T1000 (cell line): Measurements from ENCODE around the gene PICK1.
"Not testable (repeated sequence)": the region's sequence is repeated elsewhere in the genome, so short reads cannot be mapped to it uniquely, and the experiment has no call there.

Experiments
- DNase-seq: peaks from one replicate; lab custom pipeline; 2025; ENCODE audit warnings: mixed read lengths; lab: John Stamatoyannopoulos, UW

The PICK1 gene

DNA sequence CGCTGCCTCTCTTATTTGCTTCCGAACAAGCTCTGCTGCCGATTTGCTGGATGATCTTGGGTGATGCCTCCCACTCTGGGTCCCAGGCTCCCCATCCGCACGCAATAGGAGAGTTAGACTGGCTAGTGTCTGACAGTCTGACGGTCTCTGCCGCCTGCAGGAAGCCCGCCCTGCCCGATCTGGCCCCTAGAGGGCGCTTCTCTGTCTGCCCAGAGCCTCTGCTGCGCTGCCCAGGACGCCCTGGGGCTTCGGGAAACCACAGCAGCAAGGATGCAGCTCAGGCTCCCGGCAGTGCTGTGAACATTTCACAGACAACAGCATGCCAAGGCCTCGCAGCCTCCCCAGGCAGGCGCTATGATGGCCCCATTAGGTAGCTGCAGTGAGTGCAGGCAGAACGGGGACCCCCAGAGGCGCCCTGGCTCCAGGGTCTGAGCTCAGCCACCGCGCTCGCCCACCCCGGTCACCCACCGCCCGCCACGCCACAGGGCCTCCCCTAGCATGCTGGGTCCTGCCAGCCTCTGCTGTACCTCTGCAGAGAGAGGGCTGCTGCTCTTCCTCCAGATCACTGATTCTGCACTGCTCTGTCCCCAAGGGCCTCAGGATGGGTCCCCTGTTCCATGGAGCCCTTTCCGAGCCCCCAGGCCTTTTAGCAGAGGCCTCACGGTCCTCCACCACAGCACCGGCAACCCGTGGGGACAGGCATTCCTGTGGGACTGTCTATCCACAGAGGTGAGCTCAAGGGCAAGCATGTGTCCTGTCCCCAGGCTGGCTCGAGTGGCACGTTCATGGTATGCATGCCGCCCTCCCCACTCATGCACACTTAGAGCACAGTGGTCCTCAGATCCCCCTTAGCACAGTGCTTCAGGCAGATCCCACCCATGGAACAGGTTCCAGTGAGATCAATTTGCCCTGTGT is 57.5 kb downstream of the PICK1 start:
- DNase-seq = peak; percentile 80

- no peak for DNase-seq
Measured at GRCh38 chr22:38115423-38116205, 58.4 kb downstream of the PICK1 start.

- not testable (repeated sequence) for DNase-seq
Measured at GRCh38 chr22:38117556-38117955, 60.4 kb downstream of the PICK1 start.

GRCh38 chr22:38118182-38118581 is 61.0 kb downstream of the PICK1 start:
- DNase-seq = no peak

DNA sequence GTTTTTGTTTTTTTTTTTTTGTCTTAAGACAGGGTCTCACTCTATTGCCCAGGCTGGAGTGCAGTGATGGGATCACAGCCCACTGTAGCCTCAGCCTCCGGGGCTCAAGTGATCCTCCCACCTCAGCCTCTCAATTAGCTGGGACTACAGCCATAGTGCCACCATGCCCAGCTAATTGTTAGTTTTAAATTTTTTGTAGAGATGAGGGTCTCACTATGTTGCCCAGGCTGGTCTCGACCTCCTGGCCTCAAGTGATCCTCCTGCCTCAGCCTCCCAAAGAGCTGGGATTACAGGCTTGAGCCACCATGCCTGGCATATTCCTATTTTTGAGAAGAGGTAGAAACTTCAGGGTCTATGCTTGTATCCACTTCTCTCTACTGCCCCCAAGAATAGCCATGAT is 61.5 kb downstream of the PICK1 start:
- not testable (repeated sequence) for DNase-seq

DNA sequence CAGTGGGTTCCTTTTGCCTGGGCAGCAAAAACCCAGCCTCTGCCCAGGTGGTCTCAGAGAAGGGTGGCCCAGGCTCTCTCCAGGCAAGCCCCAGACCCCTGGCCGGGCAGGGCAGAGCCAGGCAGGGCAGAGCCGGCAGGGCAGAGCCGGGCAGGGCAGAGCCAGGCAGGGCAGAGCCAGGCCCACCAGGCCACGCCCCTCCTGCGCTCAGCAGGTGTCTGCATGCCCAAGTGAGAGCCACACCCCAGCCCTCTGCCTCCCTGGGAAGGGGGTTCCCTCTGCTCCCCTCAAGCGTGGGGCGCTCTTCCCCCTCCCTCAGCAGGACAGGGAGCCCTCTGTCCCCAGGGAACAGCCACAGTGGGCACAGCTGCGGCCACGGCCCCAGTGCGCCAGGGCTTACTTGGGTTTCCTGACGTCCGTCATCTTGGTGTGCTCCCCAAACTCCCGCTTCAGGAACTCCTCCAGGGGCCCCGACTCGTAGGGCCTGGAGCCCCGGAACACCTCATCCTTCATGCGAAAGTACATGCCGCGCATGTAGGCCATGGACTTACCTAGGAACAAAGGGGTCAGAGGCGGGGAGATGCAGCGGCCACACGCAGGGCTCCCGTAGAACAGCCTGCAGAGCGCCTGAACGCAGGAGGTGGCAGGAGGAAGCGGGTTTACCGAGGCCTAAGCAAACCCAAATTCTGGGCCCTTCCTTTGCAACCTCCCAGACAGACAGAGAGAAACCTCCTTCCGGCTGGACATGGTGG is 63.3 kb downstream of the PICK1 start:
- no peak for DNase-seq

GRCh38 chr22:38122616-38123015 is 65.4 kb downstream of the PICK1 start:
- no peak for DNase-seq

GRCh38 chr22:38124236-38124974 is 67.2 kb downstream of the PICK1 start:
- no peak for DNase-seq

DNA sequence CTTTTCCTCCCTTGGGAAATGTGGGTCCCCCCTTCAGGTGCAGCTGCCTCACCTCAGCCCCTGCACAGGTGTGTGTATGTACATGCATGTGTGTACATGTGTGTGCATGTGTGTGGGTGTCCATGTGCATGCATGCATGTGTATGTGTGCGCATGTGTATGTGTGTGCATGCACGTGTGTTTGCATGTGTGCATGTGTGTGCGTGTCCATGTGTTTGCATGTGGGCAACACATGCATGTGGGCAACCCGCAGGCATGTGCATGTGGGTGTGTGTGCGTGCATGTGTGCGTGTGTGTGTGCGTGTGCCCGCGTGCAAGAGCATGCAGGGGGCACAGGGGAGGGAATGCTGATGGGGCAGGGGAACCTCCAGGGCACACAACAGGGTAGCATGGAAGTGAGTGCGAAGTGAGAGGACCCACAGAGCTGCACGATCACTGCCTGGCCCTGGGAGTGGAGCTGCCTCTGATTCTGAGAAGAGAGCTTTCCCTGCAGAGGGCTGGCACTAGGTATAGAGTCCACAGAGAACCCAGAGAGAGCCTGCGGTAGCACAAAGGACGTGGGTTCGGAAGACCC is 67.9 kb downstream of the PICK1 start:
- no peak for DNase-seq
